ENCODE measurements around the gene CLBA1.

DNA sequence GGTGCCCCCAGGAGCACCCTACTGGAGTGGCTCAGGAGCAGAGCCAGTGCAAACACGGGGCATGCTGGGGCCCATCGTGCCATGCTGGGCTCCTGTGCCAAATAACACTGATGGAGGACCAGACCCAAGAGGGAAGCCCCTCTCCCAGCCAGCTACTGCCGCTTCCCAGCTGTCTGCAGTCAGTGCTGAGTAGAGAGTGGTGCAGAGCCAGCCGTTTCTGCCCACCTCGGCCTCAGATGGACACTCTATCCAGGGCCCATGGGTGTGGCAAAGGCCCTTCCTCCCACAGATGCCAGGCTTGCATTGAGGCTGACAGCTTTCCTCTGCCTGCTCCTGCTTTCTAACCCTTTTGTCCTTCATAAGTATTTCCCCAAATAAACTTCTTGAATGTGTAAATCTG lies 13.2 kb downstream of the CLBA1 start:
- TF ChIP-seq, protein P1, sequence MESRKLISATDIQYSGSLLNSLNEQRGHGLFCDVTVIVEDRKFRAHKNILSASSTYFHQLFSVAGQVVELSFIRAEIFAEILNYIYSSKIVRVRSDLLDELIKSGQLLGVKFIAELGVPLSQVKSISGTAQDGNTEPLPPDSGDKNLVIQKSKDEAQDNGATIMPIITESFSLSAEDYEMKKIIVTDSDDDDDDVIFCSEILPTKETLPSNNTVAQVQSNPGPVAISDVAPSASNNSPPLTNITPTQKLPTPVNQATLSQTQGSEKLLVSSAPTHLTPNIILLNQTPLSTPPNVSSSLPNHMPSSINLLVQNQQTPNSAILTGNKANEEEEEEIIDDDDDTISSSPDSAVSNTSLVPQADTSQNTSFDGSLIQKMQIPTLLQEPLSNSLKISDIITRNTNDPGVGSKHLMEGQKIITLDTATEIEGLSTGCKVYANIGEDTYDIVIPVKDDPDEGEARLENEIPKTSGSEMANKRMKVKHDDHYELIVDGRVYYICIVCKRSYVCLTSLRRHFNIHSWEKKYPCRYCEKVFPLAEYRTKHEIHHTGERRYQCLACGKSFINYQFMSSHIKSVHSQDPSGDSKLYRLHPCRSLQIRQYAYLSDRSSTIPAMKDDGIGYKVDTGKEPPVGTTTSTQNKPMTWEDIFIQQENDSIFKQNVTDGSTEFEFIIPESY (IDR thresholded peaks at IDR 0.05; ENCODE audit: extremely low read depth, insufficient replicate concordance, low read length), result no peak
- TF ChIP-seq, protein P2, sequence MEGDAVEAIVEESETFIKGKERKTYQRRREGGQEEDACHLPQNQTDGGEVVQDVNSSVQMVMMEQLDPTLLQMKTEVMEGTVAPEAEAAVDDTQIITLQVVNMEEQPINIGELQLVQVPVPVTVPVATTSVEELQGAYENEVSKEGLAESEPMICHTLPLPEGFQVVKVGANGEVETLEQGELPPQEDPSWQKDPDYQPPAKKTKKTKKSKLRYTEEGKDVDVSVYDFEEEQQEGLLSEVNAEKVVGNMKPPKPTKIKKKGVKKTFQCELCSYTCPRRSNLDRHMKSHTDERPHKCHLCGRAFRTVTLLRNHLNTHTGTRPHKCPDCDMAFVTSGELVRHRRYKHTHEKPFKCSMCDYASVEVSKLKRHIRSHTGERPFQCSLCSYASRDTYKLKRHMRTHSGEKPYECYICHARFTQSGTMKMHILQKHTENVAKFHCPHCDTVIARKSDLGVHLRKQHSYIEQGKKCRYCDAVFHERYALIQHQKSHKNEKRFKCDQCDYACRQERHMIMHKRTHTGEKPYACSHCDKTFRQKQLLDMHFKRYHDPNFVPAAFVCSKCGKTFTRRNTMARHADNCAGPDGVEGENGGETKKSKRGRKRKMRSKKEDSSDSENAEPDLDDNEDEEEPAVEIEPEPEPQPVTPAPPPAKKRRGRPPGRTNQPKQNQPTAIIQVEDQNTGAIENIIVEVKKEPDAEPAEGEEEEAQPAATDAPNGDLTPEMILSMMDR (IDR thresholded peaks at IDR 0.05 in 2 of 3, conservative IDR thresholded peaks at IDR 0.05 in 1 of 3; ENCODE audit: borderline replicate concordance in 1 of 3, insufficient read depth in 1 of 3, low read depth in 2 of 3, low read length in 2 of 3), result no peak
- no peak for TF ChIP-seq POLR2A (IDR thresholded peaks at IDR 0.05; ENCODE audit: borderline replicate concordance, extremely low read depth, insufficient read depth, insufficient read length)
- no peak for TF ChIP-seq EZH2 (IDR thresholded peaks at IDR 0.05)
- TF ChIP-seq POLR2AphosphoS5 (IDR thresholded peaks at IDR 0.05; ENCODE audit: low read depth, low read length), result no peak
- no peak for TF ChIP-seq SRF (IDR thresholded peaks at IDR 0.05; ENCODE audit: low read depth)
- TF ChIP-seq EZH2phosphoT487 (IDR thresholded peaks at IDR 0.05; ENCODE audit: borderline replicate concordance), result no peak
- no peak for TF ChIP-seq REST (IDR thresholded peaks at IDR 0.05; ENCODE audit: low read depth)
- no peak for TF ChIP-seq ZNF274 (IDR thresholded peaks at IDR 0.05; ENCODE audit: low read depth, low read length)
- TF ChIP-seq ZFX (IDR thresholded peaks at IDR 0.05), result no peak
- no peak for TF ChIP-seq ELF1 (IDR thresholded peaks at IDR 0.05; ENCODE audit: borderline replicate concordance, low read depth)
- no peak for TF ChIP-seq MAX (IDR thresholded peaks at IDR 0.05)

Data from HCT116 (cell line).